PC-9 (cell line): Measurements from ENCODE around the gene STAG3. TPM values are rescaled to one million over a fixed set of nuclear protein-coding genes. Genes with fewer than 3 reads are reported as not detected.
A peak's percentile ranks its signal among the peaks of the same experiment; 100 is the strongest.

Experiments used
- BruUV-seq: library from RNA; stranded (reverse); fragments of 400-500 nt; replicated peaks from 2 replicates; lab custom pipeline; 2021; lab: Mats Ljungman, UMichigan
- CTCF ChIA-PET: fragments of 300-600 bp; sonication (Branson Sonifier 250); formaldehyde crosslinking; loops from one replicate; lab custom pipeline; 2022; ENCODE audit warnings: antibody characterized with exemption; lab: Charles Lee
- POLR2A ChIA-PET: fragments of 300-600 bp; sonication (Branson Sonifier 250); formaldehyde crosslinking; loops from one replicate; lab custom pipeline; 2022; ENCODE audit warnings: antibody characterized with exemption; ENCODE audit not compliant: unreplicated experiment; lab: Charles Lee
- DNase-seq, 2 experiments: peaks; one replicate each; pipeline versions ENCODE4 v3.0.0 to v3.0.0-alpha.2; 2015 to 2022; ENCODE audit warnings: mixed read lengths in 1 of 2
- H2AFZ ChIP-seq: fragments of 200-600 bp; sonication (generic); 2 replicates; pipeline ENCODE4 v1.8.1; 2017; ENCODE audit warnings: antibody characterized with exemption
- H3F3A ChIP-seq: fragments of 200-600 bp; sonication (generic); 2 replicates; pipeline ENCODE4 v1.8.1; 2017; ENCODE audit warnings: antibody characterized with exemption, mild to moderate bottlenecking, low read depth; ENCODE audit not compliant: insufficient read depth
- H3K27ac ChIP-seq: fragments of 200-600 bp; sonication (generic); 2 replicates; pipeline ENCODE4 v1.6.1; 2016; ENCODE audit warnings: mixed run types
- H3K27me3 ChIP-seq: fragments of 200-600 bp; sonication (generic); 2 replicates; pipeline ENCODE4 v1.6.1; 2016; ENCODE audit warnings: low read depth, mixed run types; ENCODE audit not compliant: insufficient read depth
- H3K36me3 ChIP-seq: fragments of 200-600 bp; sonication (generic); 2 replicates; pipeline ENCODE4 v1.6.1; 2016; ENCODE audit warnings: low read depth, mixed run types
- H3K4me1 ChIP-seq: fragments of 200-600 bp; sonication (generic); replicated peaks from 2 replicates; pipeline ENCODE4 v1.6.1; 2016; ENCODE audit warnings: mixed run types; ENCODE audit not compliant: insufficient read depth
- H3K4me2 ChIP-seq: fragments of 200-600 bp; sonication (generic); 2 replicates; pipeline ENCODE4 v1.6.1; 2017; ENCODE audit warnings: mixed run types
- H3K4me3 ChIP-seq: fragments of 200-600 bp; sonication (generic); 2 replicates; pipeline ENCODE4 v1.6.1; 2016; ENCODE audit warnings: mixed run types
- H3K79me2 ChIP-seq: fragments of 200-600 bp; sonication (generic); 2 replicates; pipeline ENCODE4 v1.6.1; 2017; ENCODE audit warnings: low read depth, mixed run types
- H3K9me2 ChIP-seq: fragments of 200-600 bp; sonication (generic); 2 replicates; pipeline ENCODE4 v1.8.1; 2017; ENCODE audit warnings: mild to moderate bottlenecking; ENCODE audit not compliant: insufficient read depth
- H3K9me3 ChIP-seq: fragments of 200-600 bp; sonication (generic); 2 replicates; pipeline ENCODE4 v1.8.1; 2016; ENCODE audit warnings: low read depth; ENCODE audit not compliant: insufficient read depth
- H4K20me1 ChIP-seq: fragments of 200-600 bp; sonication (generic); 2 replicates; pipeline ENCODE4 v1.8.1; 2017; ENCODE audit not compliant: insufficient read depth
- CTCF ChIP-seq: fragments of 200-600 bp; sonication (generic); conservative IDR thresholded peaks from 2 replicates; pipeline ENCODE4 v1.6.1; 2017; ENCODE audit warnings: mixed run types, antibody characterized with exemption, mild to moderate bottlenecking, moderate library complexity
- EZH2 ChIP-seq: fragments of 200-600 bp; sonication (generic); IDR thresholded peaks from 2 replicates; pipeline ENCODE4 v1.8.0; 2017; ENCODE audit warnings: antibody characterized with exemption, low read depth
- intact Hi-C: fragments of 100-400 bp; cut with micrococcal nuclease; formaldehyde crosslinking; loops from one replicate; pipeline ENCODE4 v1.10.0; 2022; ENCODE audit not compliant: unreplicated experiment
- total RNA-seq: library from RNA; stranded (reverse); gene quantifications from 2 replicates; pipeline ENCODE4 v1.2.3, GENCODE V29; 2021

STAG3 gene
- total RNA-seq, 1 experiment from 2014 or later: 0.83 TPM

GRCh38 chr7:100158229-100159098 is 19.3 kb upstream of the STAG3 start, which contains the start of gene TRAPPC14:
Gene TRAPPC14 (minus strand): TSS chr7:100158723. CDS start chr7:100158499, 224 bp downstream.
- Histone ChIP-seq H3K4me2 (peak within 1 kb of the TSS; percentile 82), H3K9me2 (no peaks in the 10 kb centered on the region), H3K9me3 (no peaks in the 10 kb centered on the region), H3K36me3 (peaks cover 4% of the 10 kb centered on the region; the same call in 1 of the 2 replicates), H3K4me1 (peaks cover 44% of the 10 kb centered on the region), H3F3A (peaks cover 65% of the 10 kb centered on the region), H4K20me1 (peaks cover 24% of the 10 kb centered on the region), H3K27me3 (no peaks in the 10 kb centered on the region), H3K27ac (peak within 1 kb of the TSS; percentile 55), H3K79me2 (peaks cover 22% of the 10 kb centered on the region), H3K4me3 (peak within 1 kb of the TSS; percentile 86), H2AFZ (peak within 1 kb of the TSS; percentile 80)
- DNase-seq: peak; percentile 61 to 93
- CTCF ChIA-PET: no interaction called here
- BruUV-seq: no TSS peak
- TF ChIP-seq CTCF: no peak
- no peak for TF ChIP-seq EZH2
- intact Hi-C loops: no loop called here
- POLR2A ChIA-PET: interaction anchor here (1.1 kb wide), 1 partner anchor 32 kb away, joined by 3 read pairs; the partner anchor contains the start of gene MBLAC1

- Histone ChIP-seq H3F3A (peaks cover 60% of the 10 kb centered on the region), H2AFZ (peak overlapping the region; percentile 80), H3K27ac (peak overlapping the region; percentile 55; the same call in 1 of the 2 replicates), H3K27me3 (no peaks in the 10 kb centered on the region), H3K9me2 (no peaks in the 10 kb centered on the region), H3K4me3 (peak overlapping the region; percentile 86), H3K4me1 (peaks cover 42% of the 10 kb centered on the region), H4K20me1 (peaks cover 18% of the 10 kb centered on the region), H3K36me3 (peaks cover 4% of the 10 kb centered on the region; the same call in 1 of the 2 replicates), H3K79me2 (peaks cover 22% of the 10 kb centered on the region), H3K4me2 (peak overlapping the region; percentile 82), H3K9me3 (no peaks in the 10 kb centered on the region)
- ChIA-PET CTCF (no interaction called here), POLR2A (interaction anchor here (0.7 kb wide), 1 partner anchor 70 kb away, joined by 4 read pairs; no protein-coding TSS in a partner anchor)
- TSS peak; percentile 52 for BruUV-seq
- intact Hi-C loops: no loop called here
- TF ChIP-seq CTCF (no peak), EZH2 (no peak)
- DNase-seq: no peak
These were observed 18.6 kb upstream of the STAG3 start for GRCh38 chr7:100159099-100159623.

- H3K27ac ChIP-seq: no peak overlapping the region
- no peak for DNase-seq
- ChIA-PET CTCF (no interaction called here), POLR2A (no interaction called here)
- peaks cover 4% of the 10 kb centered on the region; the same call in 1 of the 2 replicates for H3K36me3 ChIP-seq
- intact Hi-C loops: no loop called here
- no peak overlapping the region for H3K4me2 ChIP-seq
- H3K4me3 ChIP-seq: no peak overlapping the region
- TF ChIP-seq EZH2: no peak
- TF ChIP-seq CTCF: no peak
- peaks cover 22% of the 10 kb centered on the region for H3K79me2 ChIP-seq
- no peaks in the 10 kb centered on the region for H3K27me3 ChIP-seq
- peaks cover 51% of the 10 kb centered on the region for H3F3A ChIP-seq
- peaks cover 9% of the 10 kb centered on the region for H4K20me1 ChIP-seq
- BruUV-seq: no TSS peak
- no peaks in the 10 kb centered on the region for H3K9me3 ChIP-seq
- H3K4me1 ChIP-seq: peaks cover 33% of the 10 kb centered on the region
- H3K9me2 ChIP-seq: no peaks in the 10 kb centered on the region
- H2AFZ ChIP-seq: no peak overlapping the region
These were observed 17.7 kb upstream of the STAG3 start for GRCh38 chr7:100160067-100160466.
